ENCODE data around the gene AGFG2. TPM values are rescaled to one million over a fixed set of nuclear protein-coding genes. Genes with fewer than 3 reads are reported as not detected.

The AGFG2 gene
- total and polyA plus RNA-seq, 2 of the 13 experiments (the other 11 are each of a cell fraction or from before 2014, with no cell fraction given), result 125 to 132 TPM

- peak; percentile 82 for TF ChIP-seq ZBTB43 (CRISPR knock-in tag; conservative IDR thresholded peaks at IDR 0.05)
- TF ChIP-seq MLXIP (CRISPR knock-in tag; IDR thresholded peaks at IDR 0.05; ENCODE audit: borderline replicate concordance), result no peak
- peak; percentile 33; the same call in 1 of the 2 replicates for TF ChIP-seq KAT7 (CRISPR knock-in tag; IDR thresholded peaks at IDR 0.05; ENCODE audit: borderline replicate concordance)
- no peak for TF ChIP-seq KLF15 (CRISPR knock-in tag; IDR thresholded peaks at IDR 0.05; ENCODE audit: borderline replicate concordance)
- TF ChIP-seq PAX8 (CRISPR knock-in tag; IDR thresholded peaks at IDR 0.05; ENCODE audit: borderline replicate concordance), result no peak
- TF ChIP-seq ISX (CRISPR knock-in tag; conservative IDR thresholded peaks at IDR 0.05), result no peak
- TF ChIP-seq FOXM1 (CRISPR knock-in tag; IDR thresholded peaks at IDR 0.05), result no peak
- TF ChIP-seq GATAD1 (CRISPR knock-in tag; IDR thresholded peaks at IDR 0.05), result no peak
- TF ChIP-seq SIN3A (IDR thresholded peaks at IDR 0.05; ENCODE audit: borderline replicate concordance, low read depth, low read length), result no peak
- TF ChIP-seq ZNF121 (CRISPR knock-in tag; IDR thresholded peaks at IDR 0.05), result peak; percentile 48
- TF ChIP-seq ISL2 (CRISPR knock-in tag; IDR thresholded peaks at IDR 0.05), result peak; percentile 43; the same call in 1 of the 2 replicates
- TF ChIP-seq HBP1 (CRISPR knock-in tag; IDR thresholded peaks at IDR 0.05; ENCODE audit: low read depth), result no peak
- peak; percentile 78; the same call in 1 of the 2 replicates for TF ChIP-seq PPARG (CRISPR knock-in tag; conservative IDR thresholded peaks at IDR 0.05)
- TF ChIP-seq ZNF687 (CRISPR knock-in tag; IDR thresholded peaks at IDR 0.05), result peak; percentile 91
- 0 out of 2 replicates have a peak, but pooled peaks have one; percentile 27 for TF ChIP-seq ZBTB34 (CRISPR knock-in tag; IDR thresholded peaks at IDR 0.05)
- TF ChIP-seq HNF4A (CRISPR knock-in tag; IDR thresholded peaks at IDR 0.05), result 0 out of 2 replicates have a peak, but pooled peaks have one; percentile 18
- no peak for TF ChIP-seq LCORL (IDR thresholded peaks at IDR 0.05)
- TF ChIP-seq LCORL (CRISPR knock-in tag; IDR thresholded peaks at IDR 0.05), result peak; percentile 85; the same call in 1 of the 2 replicates
Observed at GRCh38 chr7:100493476-100494264, 45.3 kb upstream of the AGFG2 start (continued).
